Astrocyte of the spinal cord (primary cell): ENCODE data around the gene ATP1A2.

Source experiments
- DNase-seq: peaks from one replicate; pipeline ENCODE4 v3.0.0; 2011; ENCODE audit warnings: low read depth, low spot score
- H3K4me3 ChIP-seq: 2 replicates; pipeline ENCODE4 v1.5.1; 2011; ENCODE audit warnings: low read depth, mild to moderate bottlenecking, low read length, moderate library complexity
- CTCF ChIP-seq: IDR thresholded peaks from 2 replicates; pipeline ENCODE4 v1.5.1; 2012; ENCODE audit warnings: low read depth, mild to moderate bottlenecking, low read length, inconsistent platforms
- in situ Hi-C: cut with HindIII; loops from 2 replicates; pipeline ENCODE4 v1.10.0; 2017; ENCODE audit warnings: low sequenced_read_pairs

ATP1A2 gene

GRCh38 chr1:160162931-160163330, 47.4 kb downstream of the ATP1A2 start:
- no peak for TF ChIP-seq CTCF
- DNase-seq, result no peak
- no peak overlapping the region for H3K4me3 ChIP-seq
- in situ Hi-C loops, result no loop called here

GRCh38 chr1:160163615-160164014, 48.1 kb downstream of the ATP1A2 start:
- DNase-seq, result no peak
- in situ Hi-C loops, result no loop called here
- TF ChIP-seq CTCF, result no peak

GRCh38 chr1:160164121-160164520, 48.6 kb downstream of the ATP1A2 start:
- H3K4me3 ChIP-seq, result no peak overlapping the region
- in situ Hi-C loops, result no loop called here
- no peak for TF ChIP-seq CTCF
- no peak for DNase-seq

More at GRCh38 chr1:160163615-160164014, 48.1 kb downstream of the ATP1A2 start:
- H3K4me3 ChIP-seq, result no peak overlapping the region

DNA sequence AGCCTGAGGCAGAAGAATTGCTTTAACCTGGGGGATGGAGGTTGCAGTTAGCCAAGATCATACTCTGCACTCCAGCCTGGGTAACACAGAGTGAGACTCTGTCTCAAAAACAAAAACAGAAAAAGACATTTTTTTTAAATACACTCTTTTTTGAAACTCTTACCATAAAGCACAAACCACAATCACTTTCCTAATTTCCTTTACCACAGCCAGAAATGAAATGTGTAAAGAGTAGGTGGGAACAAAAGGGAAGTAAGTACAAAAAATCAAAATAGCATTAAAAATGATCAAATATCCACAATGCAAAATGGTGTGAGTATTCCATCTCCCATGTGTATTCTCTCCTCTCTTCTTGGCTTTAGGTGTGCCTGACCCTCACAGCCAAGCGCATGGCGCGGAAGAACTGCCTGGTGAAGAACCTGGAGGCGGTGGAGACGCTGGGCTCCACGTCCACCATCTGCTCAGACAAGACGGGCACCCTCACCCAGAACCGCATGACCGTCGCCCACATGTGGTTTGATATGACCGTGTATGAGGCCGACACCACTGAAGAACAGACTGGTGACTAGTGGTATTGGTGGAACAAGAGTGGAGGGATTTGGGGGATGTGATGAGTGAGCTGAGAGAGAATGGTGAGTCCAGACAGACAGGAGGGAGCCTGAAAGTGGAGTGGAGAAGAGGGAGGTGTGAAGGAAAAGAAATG, 50.8 kb downstream of the ATP1A2 start:
- in situ Hi-C loops, result no loop called here
- no peak overlapping the region for H3K4me3 ChIP-seq
- no peak for TF ChIP-seq CTCF
- DNase-seq, result no peak

GRCh38 chr1:160167056-160167455, 51.5 kb downstream of the ATP1A2 start:
- H3K4me3 ChIP-seq, result no peak overlapping the region
- no peak for DNase-seq
- in situ Hi-C loops, result no loop called here
- no peak for TF ChIP-seq CTCF

DNA sequence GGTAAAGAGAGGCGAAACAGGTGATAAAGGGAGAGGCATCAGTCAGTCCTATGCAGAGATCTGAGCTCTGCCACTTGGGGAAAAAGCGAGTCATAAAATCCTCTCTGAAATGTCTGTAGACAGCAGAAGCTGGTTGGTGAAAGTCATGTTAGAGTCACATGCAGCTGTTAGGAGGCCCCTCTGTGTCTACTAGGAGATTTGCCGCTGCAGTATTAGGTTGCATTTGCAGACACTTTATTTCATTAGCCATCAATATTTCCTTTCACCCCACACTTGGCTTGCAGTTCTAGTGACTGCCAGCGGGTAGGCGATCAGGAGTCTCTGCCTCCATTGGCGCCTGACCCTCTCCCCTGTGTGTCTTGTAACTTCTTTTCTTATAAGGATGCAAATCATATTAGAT, 52.0 kb downstream of the ATP1A2 start:
- DNase-seq, result no peak
- no peak for TF ChIP-seq CTCF
- in situ Hi-C loops, result no loop called here

More for the DNA sequence above, 52.0 kb downstream of the ATP1A2 start:
- H3K4me3 ChIP-seq, result no peak overlapping the region
